ENCODE results near the gene TCAIM.
"Not testable (repeated sequence)": the region's sequence is repeated elsewhere in the genome, so short reads cannot be mapped to it uniquely, and the experiment has no call there.

Gene TCAIM

DNA sequence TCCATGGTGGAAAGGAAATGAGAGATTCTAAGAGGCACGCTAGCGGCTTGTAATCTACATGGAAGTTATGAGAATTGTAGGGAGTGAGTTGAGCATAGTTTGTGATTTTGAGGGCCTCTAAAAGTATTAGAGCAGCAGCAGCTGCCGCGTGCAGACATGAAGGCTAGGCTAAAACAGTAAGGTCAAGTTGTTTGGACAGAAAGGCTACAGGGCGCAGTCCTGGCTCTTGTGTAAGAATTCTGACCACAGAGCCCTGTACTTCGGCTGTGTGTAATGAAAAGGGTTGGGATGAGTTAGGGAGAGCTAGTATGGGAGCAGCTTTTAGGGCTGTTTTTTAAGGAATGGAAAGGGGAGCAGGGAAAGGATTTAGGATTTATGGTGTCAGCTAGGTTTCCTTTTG lies 8.0 kb downstream of the TCAIM start:
- DNase-seq (ENCODE audit: low read depth) = not testable (repeated sequence)

DNA sequence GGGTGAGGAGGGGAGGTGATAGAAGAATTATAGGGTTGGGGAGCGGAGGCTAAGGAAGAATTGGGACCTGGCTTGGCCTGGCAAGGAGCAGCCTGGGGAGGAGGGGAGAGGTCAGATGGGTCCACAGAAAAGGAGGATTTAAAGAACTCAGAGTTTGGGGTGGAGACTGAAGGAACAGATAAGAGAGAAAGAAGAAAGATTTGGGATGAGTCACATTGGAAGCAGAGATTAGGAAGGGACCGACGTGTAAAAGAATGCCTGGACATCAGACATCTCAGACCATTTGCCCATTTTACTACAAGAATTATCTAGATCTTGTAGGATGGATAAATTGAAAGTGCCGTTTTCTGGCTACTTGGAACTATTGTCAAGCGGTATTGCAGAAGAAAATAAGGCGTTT lies 10.4 kb downstream of the TCAIM start:
- no peak for DNase-seq (ENCODE audit: low read depth)

DNA sequence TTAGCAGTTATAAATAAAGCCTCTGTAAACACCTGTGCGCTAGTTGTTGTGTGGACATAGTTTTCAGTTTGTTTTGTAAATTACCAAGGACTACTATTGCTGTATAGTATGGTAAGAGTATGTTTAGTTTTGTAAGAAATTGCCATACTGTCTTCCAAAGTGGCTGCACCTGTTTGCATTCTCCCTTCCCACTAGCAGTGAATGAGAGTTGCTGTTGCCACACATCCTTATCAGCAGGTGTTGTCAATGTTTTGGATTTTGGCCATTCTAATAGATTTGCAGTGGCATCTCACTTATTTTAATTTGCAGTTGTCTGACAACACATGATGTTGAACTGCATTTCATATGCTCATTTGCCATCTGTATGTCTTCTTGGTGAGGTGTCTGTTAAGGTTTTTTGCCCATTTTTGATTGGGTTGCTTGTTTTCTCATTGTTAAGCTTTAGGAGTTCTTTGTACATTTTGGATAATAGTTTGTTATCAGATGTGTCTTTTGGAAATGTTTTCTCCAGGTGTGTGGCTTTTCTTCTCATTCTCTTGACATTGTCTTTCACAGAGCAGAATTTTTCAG lies 14.9 kb downstream of the TCAIM start:
- DNase-seq (ENCODE audit: low read depth) = no peak

DNA sequence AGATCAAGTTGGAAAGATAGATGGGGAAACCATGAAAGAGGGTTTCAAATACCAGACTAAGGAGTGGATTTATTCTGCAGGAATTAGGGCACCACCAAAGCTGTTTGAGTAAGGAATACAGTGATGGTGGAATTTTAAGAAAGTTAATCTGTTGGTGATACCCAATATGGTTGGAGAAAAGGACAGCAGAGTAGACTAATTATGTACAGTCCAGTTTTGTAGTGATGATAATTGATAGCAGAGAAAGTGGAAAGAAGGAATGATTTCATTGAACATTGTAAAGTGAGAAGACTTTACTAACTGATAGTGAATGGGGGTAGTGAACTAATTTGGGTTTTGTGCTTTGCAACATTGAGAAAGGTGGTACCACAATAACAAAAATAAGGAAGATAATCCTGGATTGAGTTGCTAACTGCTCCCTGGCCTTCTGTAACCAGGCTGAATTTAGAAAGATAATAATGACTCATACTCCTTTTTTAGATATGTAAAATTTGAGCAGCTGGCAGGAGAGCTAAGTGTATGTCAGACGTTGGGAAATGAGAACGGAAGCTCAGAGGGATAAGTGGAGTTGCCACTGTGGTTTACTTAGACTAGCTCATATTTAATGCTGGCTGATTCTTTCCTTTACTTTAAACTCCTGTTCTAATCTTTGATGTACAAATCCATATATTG lies 16.9 kb downstream of the TCAIM start:
- peak; percentile 49 for DNase-seq (ENCODE audit: low read depth)

DNA sequence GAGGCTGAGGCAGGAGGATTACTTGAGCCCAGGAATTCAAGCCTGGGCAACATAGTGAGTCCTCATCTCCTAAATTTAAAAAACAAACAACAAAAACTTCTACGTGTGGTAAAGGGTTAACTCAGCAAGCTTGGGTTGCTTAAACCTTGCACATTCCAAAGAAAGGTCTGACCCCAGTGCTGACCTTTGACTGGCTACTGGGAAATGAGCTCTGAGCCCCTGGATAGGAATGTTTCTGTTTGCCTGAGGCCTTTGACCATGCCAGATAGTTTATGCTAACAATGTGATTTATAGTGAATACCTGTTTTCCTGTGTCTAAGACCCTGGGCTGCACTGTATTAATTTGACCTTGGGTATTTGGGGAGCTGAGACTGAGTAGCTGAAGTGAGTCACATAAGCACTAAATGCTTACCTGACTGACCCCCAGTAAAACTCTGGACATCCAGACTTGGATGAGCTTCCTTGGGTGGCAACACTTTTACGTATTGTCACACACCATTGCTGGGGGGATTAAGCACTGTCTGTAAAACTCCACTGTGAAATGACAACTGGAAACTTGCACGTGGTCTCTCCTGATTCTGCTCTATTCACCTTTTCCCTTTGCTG lies 20.7 kb downstream of the TCAIM start:
- DNase-seq (ENCODE audit: low read depth) = no peak

DNA sequence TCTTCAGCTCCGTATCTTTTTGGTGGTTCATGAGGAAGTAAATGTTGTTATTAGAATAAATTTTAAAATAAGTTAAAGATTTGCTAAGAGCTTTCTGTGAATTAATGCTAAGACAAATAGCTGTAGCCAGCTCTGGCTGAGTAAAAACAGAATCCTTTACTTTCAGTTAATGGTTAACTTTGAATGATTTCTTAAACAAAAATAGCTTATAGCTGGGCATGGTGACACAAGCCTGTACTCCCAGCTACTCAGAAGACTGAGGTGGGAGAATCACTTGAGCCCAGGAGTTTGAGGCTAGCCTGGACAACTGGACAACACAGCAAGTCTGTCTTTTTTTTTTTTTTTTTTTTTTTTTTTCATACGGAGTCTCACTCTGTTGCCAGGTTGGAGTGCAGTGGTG lies 25.0 kb downstream of the TCAIM start:
- no peak for DNase-seq (ENCODE audit: low read depth)

DNA sequence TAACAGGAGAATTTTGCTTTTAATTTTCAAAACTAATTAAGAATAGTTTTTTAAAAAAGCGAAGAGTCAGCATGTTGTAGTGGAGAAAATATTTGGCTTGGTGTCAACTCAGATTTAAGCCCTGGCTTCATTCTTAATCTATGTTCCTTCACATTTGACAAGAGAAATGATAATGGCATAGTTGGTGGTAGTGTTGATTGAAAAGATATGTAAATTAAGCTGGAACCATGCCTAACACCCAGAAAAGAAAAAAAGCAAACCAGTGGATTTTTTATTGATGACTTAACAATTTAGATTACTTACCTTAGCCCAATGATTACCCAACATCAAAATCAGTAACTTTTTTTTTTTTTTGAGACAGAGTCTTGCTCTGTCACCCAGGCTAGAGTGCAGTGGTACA lies 27.4 kb downstream of the TCAIM start:
- no peak for DNase-seq (ENCODE audit: low read depth)

DNA sequence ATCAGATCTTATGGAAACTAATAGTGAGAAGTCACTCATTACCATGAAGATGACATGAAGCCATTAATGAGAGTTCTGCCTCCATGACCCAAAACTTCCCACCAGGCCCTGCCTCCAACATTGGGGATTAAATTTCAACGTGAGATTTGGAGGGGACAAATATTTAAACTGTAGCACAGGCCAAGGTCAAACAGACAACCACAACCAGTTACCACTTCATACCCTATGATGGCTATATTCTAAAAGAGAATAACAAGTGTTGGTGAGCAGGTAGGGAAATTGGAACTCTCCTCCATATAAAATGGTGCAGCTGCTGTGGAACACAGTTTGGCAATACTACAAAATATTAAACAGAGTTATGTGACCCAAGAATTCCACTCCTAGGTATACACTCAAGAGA lies 36.9 kb downstream of the TCAIM start:
- DNase-seq (ENCODE audit: low read depth) = no peak

DNA sequence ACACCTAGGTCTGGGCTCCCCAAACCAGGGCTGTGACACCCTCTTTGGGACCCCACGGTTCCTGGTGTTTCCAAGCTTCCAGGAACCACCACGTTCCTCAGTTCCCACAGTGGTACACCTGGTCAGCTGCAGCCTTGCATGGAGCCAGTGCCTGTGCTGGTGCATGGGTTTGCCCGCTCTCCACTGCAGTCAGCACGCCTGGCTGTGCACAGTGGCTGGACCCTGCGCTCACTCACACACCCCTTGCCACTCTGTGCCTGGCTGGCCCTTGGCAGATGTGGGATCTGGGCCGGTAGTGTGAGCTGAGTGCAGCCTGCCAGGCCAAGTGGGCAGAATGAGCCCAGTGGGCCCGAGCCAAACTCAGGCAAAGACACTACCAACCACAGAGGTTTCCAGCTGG lies 48.8 kb downstream of the TCAIM start:
- no peak for DNase-seq (ENCODE audit: low read depth)

DNA sequence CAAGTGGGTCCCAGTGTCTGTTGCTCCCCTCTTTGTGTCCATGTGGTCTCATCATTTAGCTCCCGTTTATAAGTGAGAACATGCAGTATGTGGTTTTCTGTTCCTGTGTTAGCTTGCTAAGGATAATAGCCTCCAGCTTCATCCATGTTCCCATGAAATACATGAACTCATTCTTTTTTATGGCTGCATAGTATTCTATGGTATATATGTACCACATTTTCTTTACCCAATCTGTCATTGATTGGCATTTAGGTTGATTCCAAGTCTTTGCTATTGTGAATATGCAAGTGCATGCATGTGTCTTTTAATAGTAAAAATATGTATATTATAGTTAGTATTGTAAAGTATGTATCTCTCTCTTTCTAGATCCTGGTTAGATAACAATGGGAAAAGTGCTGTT lies 53.9 kb downstream of the TCAIM start:
- DNase-seq (ENCODE audit: low read depth) = no peak

DNA sequence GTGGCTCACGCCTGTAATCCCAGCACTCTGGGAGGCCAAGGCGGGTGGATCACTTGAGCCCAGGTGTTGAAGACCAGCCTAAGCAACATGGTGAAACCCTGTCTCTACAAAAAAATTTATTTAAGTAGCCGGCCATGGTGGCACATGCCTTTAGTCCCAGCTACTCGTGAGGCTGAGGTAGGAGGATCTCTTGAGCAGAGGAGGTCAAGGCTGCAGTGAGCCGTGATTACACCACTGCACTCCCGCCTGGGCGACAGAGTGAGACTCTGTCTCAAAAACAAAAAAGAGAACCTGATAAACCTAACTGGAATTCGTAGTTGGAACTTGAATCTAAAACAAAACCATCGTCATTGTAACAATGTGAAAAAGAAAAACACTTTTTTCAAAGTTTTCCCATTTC lies 57.1 kb downstream of the TCAIM start:
- no peak for DNase-seq (ENCODE audit: low read depth)

DNA sequence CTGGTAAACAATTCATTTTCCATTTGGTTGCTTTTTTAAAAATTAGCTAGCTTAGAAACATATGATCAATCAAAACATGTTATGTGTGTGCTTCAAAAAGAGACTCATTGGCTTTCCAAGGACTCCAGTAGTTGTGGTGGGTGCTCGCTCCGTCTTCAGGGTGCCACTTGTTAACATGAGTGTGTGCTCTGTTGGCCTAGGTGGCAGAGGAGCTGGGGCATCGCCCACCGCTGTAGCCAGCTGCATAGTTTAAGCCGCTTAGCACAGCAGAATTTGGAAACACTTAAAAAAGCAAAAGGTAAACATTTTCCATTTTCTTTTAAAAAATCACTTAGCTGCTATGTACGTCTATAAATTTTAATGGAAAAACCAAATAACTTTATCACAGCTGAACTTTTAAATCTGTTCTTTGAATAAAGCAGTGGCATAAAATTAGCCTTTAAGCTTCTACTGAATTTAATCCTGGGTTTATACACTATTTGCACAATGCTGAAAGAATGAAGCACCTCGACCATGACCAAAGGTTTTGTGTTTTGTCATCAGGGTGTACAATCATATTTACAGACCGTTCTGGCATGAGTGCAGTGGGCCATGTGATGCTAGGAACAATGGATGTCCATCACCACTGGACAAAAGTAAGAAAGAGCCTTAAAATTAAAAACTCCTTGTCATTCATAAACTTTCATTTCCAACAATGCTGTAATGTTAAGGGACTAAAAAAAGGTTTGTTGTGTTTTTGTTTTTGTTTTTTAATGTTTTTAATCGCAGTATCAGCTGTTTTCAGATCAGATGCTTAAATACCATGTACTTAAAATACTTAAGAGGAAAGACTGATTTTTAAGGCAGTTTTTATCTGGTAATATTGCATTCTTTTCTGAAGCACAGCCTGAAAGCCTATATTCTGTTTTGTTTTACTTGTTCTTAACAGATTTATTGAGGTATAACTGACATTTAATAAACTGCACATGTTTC lies 57.9 kb downstream of the TCAIM start:
- DNase-seq (ENCODE audit: low read depth) = no peak

DNA sequence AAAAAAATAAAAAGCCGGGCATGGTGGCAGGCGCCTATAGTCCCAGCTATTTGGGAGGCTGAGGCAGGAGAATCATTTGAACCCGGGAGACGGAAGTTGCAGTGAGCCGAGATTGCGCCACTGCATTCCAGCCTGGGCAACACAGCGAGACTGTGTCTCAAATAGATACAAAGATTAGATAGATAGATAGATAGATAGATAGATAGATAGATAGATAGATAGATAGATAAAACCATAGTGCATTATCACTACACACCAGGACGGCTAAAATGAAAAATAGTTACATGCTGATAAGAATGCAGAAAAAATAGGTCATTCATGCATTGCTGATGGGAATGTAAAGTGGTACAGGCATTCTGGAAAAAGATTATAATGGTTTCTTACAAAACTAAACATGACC lies 59.7 kb downstream of the TCAIM start:
- not testable (repeated sequence) for DNase-seq (ENCODE audit: low read depth)

DNA sequence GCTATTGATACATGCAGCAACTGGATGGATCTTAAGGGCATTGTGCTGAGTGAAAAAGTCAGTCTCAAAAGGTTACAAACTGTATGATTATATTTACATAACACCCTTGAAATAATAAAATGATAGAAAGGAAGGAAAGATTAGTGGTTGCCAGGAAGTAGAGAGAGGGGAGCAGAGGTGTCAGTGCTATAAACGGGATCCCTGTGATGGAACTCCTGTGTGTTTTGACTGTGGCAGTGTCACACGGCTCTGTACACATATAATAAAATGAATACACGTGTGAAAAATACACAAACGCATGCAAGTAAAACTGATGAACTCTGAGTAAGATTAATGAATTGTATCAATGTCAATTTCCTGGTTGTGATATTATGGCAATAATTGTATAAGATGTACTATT lies 60.3 kb downstream of the TCAIM start:
- no peak for DNase-seq (ENCODE audit: low read depth)

DNA sequence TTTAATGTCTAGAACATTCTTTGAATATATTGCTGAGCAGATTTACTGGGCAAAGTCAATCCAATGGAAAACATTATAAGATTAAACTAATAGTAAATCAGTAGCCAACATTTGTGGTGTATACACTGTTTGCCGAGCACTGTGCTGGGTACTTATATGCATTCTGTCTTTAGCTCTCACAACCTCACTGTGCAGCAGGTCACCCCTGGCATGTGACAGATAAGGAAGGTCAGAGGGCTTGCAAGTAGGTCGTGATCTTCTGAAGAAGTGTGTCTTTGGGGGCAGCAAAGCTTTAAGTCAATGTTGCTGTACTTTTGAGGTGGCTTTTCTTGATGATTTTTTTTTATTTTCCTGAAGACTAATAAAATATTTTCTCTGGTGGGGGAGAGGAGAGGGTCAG lies 62.2 kb downstream of the TCAIM start:
- no peak for DNase-seq (ENCODE audit: low read depth)

DNA sequence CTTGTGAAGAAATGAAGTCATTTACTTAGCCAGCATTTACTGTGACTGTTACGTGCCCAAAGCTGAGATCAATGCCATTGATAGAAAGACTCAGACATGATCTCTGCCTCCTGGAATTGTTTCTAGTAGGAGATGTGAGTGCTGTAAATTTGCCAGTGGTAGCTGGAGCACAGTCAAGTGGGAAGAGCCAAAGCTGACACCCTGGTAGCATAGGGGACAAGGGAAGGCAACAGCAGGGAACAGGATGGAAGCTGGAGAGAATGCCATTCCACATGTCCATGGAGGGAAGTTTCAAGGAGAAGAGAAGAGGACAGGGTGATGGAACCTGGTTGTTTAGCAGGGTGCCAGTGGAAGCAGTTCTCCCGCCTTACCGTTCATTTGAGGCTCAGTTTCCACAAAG lies 64.0 kb downstream of the TCAIM start:
- no peak for DNase-seq (ENCODE audit: low read depth)

DNA sequence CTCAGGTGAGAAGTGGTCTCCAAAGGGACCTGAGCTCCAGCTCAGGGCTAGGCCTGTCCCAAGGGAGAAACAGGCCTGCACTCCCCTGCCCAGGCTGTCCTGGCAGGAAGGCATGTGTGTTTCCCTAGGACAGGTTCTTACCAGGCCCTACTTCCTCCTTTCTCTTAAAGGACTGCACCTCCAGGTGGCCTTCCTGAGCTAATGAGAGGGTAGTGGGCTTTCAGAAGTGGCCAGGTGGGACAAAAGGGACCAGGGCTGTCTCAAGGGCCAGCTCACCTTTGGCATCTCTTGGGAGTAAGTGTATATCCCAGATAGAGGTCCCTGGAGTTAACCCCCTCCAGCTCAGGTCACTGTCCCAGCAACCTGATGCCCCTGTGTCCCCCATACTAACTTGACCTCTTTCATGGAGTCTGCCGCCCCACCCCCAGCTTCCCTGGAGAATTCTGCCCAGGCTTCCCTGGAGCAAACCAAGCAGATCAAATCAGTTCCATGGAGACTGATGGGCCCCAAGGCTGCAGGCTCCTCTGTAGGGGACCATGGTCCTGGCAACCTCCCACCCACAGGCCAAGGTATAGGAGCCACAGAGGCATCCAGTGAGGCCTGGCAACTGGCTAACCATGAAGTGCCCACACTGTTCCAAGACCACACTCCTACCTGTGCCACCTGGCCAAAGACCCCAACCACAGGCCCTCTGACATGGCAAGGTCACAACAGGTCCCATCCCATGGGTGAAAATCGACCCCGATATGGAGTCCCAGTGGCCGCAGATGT lies 71.3 kb downstream of the TCAIM start:
- no peak for DNase-seq (ENCODE audit: low read depth)

DNA sequence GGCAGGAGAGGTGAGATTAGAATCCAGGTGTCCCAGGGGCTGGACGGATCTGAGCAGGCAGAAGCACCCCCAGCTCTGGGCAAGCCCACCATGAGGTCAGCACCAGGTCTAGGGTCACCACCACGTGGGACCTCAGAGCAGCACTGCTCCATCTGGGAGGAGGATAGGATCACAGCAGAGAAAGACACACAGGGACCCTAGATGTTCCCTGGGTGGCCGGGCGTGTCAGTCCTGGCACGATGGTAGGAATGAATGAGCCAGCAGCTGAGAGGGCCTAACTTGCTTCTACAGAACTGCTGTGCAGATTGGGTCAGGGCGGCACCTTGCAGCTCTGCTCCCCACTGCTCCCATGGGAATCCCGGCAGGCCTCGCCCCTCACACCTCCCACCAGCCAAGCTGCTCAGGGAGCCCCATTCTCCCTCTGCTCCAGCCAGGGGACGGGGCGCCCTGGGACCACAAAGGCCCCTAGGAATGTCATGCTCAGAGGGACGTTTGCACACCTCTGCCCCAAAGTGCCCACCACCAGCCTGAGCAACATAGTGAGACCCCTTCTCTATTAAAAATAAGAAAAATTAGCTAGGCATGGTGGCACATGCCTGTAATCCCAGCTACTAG lies 72.6 kb downstream of the TCAIM start:
- no peak for DNase-seq (ENCODE audit: low read depth)

DNA sequence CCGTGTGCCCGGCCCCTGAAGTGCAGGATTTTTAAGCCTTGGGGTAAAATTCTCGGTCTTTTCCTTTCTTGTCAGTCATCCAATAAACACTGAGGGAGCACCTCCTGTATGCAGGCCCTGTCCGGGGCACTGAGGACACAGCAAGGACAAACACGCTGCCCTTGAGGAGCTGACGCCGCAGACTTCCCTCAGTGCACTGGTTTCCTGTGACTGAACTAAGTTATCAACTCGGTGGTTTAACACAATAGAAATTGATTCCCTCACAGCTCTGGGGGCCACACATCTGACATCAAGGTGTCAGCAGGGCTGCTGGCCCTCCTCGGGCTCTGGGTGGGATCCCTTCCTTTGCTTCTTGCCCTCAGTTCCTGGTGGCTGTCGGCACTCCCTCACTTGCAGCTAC lies 73.8 kb downstream of the TCAIM start:
- DNase-seq (ENCODE audit: low read depth) = no peak

DNA sequence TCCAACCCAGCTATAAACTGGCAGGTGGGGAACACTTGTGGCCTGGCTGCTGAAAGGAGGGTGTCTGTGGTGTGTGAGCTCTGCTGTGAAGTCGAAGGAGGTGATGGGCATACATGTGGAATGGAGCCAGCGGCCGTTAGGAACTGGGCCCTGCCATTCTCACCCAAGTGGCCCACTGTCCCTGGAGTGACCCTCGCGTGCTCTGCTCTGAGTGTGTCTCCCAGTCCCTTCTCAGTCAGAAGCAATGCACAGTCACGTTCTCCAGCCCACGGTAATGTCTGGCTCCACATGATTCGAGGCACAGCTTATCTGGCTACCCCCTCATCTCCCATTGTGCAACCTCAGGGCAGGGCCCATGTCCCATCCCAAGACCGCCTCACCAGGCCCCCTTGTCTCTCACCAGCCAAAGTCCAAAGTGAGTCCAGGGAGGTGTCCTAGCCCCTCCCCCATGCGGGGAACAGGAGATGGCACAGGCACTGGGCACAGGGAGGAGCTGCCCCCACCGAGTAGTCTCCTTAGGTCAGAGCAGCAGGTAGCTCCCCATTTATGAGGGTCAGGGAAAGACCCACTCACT lies 76.0 kb downstream of the TCAIM start:
- no peak for DNase-seq (ENCODE audit: low read depth)

DNA sequence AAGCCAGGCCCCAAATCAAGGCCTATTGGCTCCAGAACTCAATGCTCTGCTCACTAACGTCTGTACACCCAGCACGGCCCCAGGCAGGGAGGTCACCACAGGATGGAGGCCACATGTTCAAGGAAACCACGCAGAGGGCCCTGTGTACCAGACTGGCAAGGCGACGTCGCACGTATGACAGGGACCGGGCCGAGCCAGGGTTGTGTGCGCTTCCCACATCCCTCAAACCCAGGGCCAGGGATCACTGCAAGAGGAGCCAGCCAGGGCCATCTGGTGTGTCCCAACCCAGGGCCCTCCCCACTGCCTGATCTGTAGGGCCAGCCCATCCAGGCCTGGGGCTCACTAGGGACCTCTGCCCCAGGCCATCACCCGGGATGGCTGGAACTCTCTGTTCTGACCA lies 76.9 kb downstream of the TCAIM start:
- no peak for DNase-seq (ENCODE audit: low read depth)
